ENCODE data around the gene FTO.

Gene FTO

DNA sequence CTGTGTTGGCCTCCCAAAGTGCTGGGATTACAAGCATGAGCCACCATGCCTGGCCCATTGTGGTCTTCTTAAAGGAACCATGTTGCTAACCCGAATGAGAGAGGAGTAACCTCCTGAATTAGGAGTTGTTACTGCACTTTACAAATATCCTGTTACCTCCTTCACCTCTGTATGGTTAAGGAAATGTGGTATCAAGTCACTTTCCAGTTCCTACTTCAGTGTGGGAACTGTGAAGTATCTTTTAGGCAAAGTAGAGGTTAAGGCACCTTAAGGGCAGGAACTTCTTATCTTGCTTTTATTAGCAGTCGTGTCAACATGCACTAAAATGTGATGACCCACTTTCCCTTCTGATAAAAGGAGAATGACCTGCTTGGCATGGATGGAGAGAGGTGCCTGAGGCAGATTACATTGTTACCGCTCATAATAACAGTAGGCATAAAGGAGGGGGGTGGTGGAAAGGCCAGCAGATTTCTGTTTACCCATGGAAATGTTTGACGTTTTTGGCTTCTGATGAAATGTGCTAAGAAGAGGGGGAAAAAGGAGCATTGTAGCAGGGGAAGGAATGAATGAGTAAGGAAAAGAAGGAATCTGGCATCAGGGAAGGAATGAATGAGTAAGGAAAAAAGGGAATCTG is 28.5 kb downstream of the FTO start:
- TF ChIP-seq FOXP2 (optimal IDR thresholded peaks at IDR 0.05; ENCODE audit: borderline replicate concordance, extremely low read depth, extremely low read length, insufficient read depth), result no peak

- TF ChIP-seq FOXP2 (optimal IDR thresholded peaks at IDR 0.05; ENCODE audit: borderline replicate concordance, extremely low read depth, extremely low read length, insufficient read depth) (no peak), TAF1 (IDR thresholded peaks at IDR 0.05; ENCODE audit: borderline replicate concordance, insufficient read depth, low read length) (no peak), SIN3A (IDR thresholded peaks at IDR 0.05; ENCODE audit: borderline replicate concordance, insufficient read depth, low read length) (no peak), POLR2AphosphoS5 (IDR thresholded peaks at IDR 0.05; ENCODE audit: low read depth, low read length) (no peak)
- TF ChIP-seq, protein P1, sequence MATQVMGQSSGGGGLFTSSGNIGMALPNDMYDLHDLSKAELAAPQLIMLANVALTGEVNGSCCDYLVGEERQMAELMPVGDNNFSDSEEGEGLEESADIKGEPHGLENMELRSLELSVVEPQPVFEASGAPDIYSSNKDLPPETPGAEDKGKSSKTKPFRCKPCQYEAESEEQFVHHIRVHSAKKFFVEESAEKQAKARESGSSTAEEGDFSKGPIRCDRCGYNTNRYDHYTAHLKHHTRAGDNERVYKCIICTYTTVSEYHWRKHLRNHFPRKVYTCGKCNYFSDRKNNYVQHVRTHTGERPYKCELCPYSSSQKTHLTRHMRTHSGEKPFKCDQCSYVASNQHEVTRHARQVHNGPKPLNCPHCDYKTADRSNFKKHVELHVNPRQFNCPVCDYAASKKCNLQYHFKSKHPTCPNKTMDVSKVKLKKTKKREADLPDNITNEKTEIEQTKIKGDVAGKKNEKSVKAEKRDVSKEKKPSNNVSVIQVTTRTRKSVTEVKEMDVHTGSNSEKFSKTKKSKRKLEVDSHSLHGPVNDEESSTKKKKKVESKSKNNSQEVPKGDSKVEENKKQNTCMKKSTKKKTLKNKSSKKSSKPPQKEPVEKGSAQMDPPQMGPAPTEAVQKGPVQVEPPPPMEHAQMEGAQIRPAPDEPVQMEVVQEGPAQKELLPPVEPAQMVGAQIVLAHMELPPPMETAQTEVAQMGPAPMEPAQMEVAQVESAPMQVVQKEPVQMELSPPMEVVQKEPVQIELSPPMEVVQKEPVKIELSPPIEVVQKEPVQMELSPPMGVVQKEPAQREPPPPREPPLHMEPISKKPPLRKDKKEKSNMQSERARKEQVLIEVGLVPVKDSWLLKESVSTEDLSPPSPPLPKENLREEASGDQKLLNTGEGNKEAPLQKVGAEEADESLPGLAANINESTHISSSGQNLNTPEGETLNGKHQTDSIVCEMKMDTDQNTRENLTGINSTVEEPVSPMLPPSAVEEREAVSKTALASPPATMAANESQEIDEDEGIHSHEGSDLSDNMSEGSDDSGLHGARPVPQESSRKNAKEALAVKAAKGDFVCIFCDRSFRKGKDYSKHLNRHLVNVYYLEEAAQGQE (IDR thresholded peaks at IDR 0.05; ENCODE audit: insufficient read depth in 1 of 2, low read depth in 2 of 2, low read length in 2 of 2), result no peak
Measured at GRCh38 chr16:53734908-53735307, 31.0 kb downstream of the FTO start.

GRCh38 chr16:53736297-53736696 is 32.3 kb downstream of the FTO start:
- TF ChIP-seq SIN3A (IDR thresholded peaks at IDR 0.05; ENCODE audit: borderline replicate concordance, insufficient read depth, low read length) (no peak), FOXP2 (optimal IDR thresholded peaks at IDR 0.05; ENCODE audit: borderline replicate concordance, extremely low read depth, extremely low read length, insufficient read depth) (no peak), POLR2AphosphoS5 (IDR thresholded peaks at IDR 0.05; ENCODE audit: low read depth, low read length) (no peak), TAF1 (IDR thresholded peaks at IDR 0.05; ENCODE audit: borderline replicate concordance, insufficient read depth, low read length) (no peak)
- TF ChIP-seq, protein P1 (IDR thresholded peaks at IDR 0.05; ENCODE audit: insufficient read depth in 1 of 2, low read depth in 2 of 2, low read length in 2 of 2), result no peak

DNA sequence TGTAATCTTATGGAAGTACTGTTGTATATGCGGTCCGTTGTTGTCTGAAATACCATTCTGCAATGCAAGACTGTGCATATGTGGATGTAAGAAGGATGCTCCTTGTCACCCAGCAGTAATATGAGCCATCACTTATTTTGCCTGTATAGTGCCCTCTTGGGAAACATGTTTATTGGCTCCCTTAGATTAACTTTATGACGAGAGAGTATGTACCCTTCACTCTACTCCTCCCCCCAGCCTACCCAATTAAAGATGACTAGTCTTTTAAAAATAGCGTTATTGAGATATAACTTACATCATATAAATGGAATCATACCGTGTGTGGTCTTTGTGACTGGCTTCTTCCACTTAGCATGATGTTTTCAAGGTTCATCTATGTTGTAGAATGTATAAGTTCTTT is 33.6 kb downstream of the FTO start:
- TF ChIP-seq SIN3A (IDR thresholded peaks at IDR 0.05; ENCODE audit: borderline replicate concordance, insufficient read depth, low read length) (no peak), TAF1 (IDR thresholded peaks at IDR 0.05; ENCODE audit: borderline replicate concordance, insufficient read depth, low read length) (no peak), POLR2AphosphoS5 (IDR thresholded peaks at IDR 0.05; ENCODE audit: low read depth, low read length) (no peak), FOXP2 (optimal IDR thresholded peaks at IDR 0.05; ENCODE audit: borderline replicate concordance, extremely low read depth, extremely low read length, insufficient read depth) (no peak)
- TF ChIP-seq, protein P1 (IDR thresholded peaks at IDR 0.05; ENCODE audit: insufficient read depth in 1 of 2, low read depth in 2 of 2, low read length in 2 of 2), result no peak

- TF ChIP-seq SIN3A (IDR thresholded peaks at IDR 0.05; ENCODE audit: borderline replicate concordance, insufficient read depth, low read length), result no peak
- TF ChIP-seq, protein P1 (IDR thresholded peaks at IDR 0.05; ENCODE audit: insufficient read depth in 1 of 2, low read depth in 2 of 2, low read length in 2 of 2), result no peak
- no peak for TF ChIP-seq POLR2AphosphoS5 (IDR thresholded peaks at IDR 0.05; ENCODE audit: low read depth, low read length)
Measured at GRCh38 chr16:53740476-53740875, 36.5 kb downstream of the FTO start.

All from PFSK-1 (cell line).